Common myeloid progenitor, CD34-positive (primary cell): ENCODE data around the gene PAMR1.
"Not testable (repeated sequence)": the region's sequence is repeated elsewhere in the genome, so short reads cannot be mapped to it uniquely, and the experiment has no call there.

ENCODE experiments used
- CTCF ChIA-PET: fragments of 350-600 bp; sonication (Branson Sonifier 250); formaldehyde crosslinking; loops from one replicate; lab custom pipeline; 2021; ENCODE audit warnings: antibody characterized with exemption; lab: Charles Lee
- POLR2A ChIA-PET: fragments of 350-600 bp; sonication (Branson Sonifier 250); formaldehyde crosslinking; loops from one replicate; lab custom pipeline; 2021; ENCODE audit warnings: antibody characterized with exemption; lab: Charles Lee
- DNase-seq, 3 donors: peaks; one replicate each; pipeline versions ENCODE4 v3.0.0 to v3.0.0-alpha.2; 2013
- H3K27ac ChIP-seq, 2 experiments: 1 replicate in 1 of 2; 2 replicates in 1 of 2; pipeline ENCODE4 v1.7.0; 2013; ENCODE audit warnings: inconsistent platforms in 2 of 2, low read length in 2 of 2, mild to moderate bottlenecking in 2 of 2, low read depth in 1 of 2, moderate library complexity in 1 of 2; ENCODE audit not compliant: severe bottlenecking in 2 of 2, insufficient read depth in 1 of 2, poor library complexity in 1 of 2
- H3K27me3 ChIP-seq, 5 experiments: replicated peaks in 2 of 5; 1 replicate in 3 of 5; 2 replicates in 2 of 5; pipeline versions ENCODE4 v1.6.1 to v1.7.0; 2013; ENCODE audit warnings: low read length in 4 of 5, mild to moderate bottlenecking in 2 of 5, moderate library complexity in 2 of 5, inconsistent platforms in 1 of 5; ENCODE audit not compliant: insufficient read depth in 5 of 5, control insufficient read depth in 4 of 5
- H3K36me3 ChIP-seq, 4 experiments: 1 replicate in 2 of 4; 2 replicates in 2 of 4; pipeline versions ENCODE4 v1.6.1 to v1.7.0; 2013; ENCODE audit warnings: low read length in 3 of 4, control low read depth in 1 of 4, mild to moderate bottlenecking in 1 of 4; ENCODE audit not compliant: control insufficient read depth in 4 of 4, insufficient read depth in 4 of 4
- H3K4me1 ChIP-seq, 4 experiments: 1 replicate in 3 of 4; 2 replicates in 1 of 4; pipeline versions ENCODE4 v1.6.1 to v1.7.1; 2013; ENCODE audit warnings: low read length in 3 of 4, mild to moderate bottlenecking in 3 of 4, control low read depth in 1 of 4, inconsistent platforms in 1 of 4, moderate library complexity in 1 of 4; ENCODE audit not compliant: control insufficient read depth in 4 of 4, insufficient read depth in 4 of 4; ENCODE audit errors: control extremely low read depth in 1 of 4
- H3K4me3 ChIP-seq, 7 experiments: 1 replicate in 4 of 7; 2 replicates in 3 of 7; pipeline versions ENCODE4 v1.5.1 to v1.7.0; 2013; ENCODE audit warnings: mild to moderate bottlenecking in 7 of 7, low read length in 6 of 7, moderate library complexity in 6 of 7, inconsistent platforms in 2 of 7, low read depth in 2 of 7, control low read depth in 1 of 7; ENCODE audit not compliant: insufficient read depth in 4 of 7, control insufficient read depth in 1 of 7; ENCODE audit errors: extremely low read depth in 1 of 7
- H3K9me3 ChIP-seq, 5 experiments: 1 replicate in 4 of 5; 2 replicates in 1 of 5; pipeline versions ENCODE4 v1.6.1 to v1.7.1; 2013; ENCODE audit warnings: low read length in 4 of 5, mild to moderate bottlenecking in 2 of 5, inconsistent platforms in 1 of 5, low read depth in 1 of 5, moderate library complexity in 1 of 5; ENCODE audit not compliant: control insufficient read depth in 4 of 5, insufficient read depth in 2 of 5; ENCODE audit errors: control extremely low read depth in 1 of 5
- WGBS: methylation state at CpG from one replicate; pipeline ENCODE4 v1.1.5; 2013; ENCODE audit not compliant: insufficient coverage; 5-methylcytosine and 5-hydroxymethylcytosine counted together

The PAMR1 gene

DNA sequence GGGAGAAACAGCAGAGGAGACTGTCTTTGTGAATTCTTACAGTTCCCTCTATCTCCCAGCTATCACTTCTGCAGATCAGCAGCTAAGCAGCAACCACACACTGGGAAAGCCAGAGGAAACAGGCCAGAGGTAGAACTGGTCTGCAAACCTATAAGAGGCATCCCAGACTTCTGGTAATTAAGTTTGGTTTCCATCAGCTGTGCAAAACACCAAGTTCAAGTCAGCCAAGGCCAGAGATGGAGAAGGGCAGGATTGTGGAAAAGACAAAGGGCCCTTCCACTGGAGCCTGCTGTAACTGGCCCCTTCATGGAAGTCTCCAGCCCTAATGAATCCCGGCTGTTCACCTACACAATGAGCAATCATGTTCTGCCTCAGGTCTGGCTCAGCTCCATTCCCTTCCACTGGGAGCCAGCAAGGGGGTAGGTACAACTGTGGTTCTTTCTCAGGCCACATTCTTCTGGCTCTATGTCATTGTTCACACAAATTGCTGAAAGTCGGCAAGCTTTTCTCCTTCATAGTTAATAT lies 4.6 kb upstream of the PAMR1 start:
- Histone ChIP-seq H3K36me3 (no peaks in the 10 kb centered on the region), H3K27ac (no peak overlapping the region), H3K9me3 (peaks cover 0 to 6% (median 0%) of the 10 kb centered on the region in 5 experiments), H3K4me3 (no peak overlapping the region), H3K4me1 (peaks cover 0 to 11% (median 2%) of the 10 kb centered on the region in 4 experiments), H3K27me3 (peaks cover 3 to 34% (median 27%) of the 10 kb centered on the region in 5 experiments)
- WGBS, result 70% methylated on average over 1 of the region's 2 CpGs
- ChIA-PET CTCF (no interaction called here), POLR2A (no interaction called here)
- no peak for DNase-seq

DNA sequence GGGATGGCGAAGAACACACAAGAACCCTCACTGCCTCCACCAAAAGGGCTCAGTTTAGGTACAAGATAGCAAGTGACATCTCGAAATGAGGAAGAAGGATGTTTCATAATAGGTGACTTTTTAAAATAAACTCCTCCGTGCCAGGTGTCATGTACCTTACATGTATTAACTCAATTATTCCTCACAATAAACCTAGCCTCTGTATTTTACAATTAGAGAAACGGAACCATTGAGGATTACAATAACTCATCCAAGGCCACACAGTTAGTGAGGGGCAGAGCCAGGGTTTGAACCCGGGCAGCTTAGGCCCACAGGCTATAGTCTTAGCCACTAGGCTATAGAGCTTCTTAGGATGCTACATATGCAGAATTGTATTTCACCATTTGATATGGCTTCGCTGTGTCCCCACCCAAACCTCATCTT lies 965 bp upstream of the PAMR1 start:
- H3K4me3 ChIP-seq, result no peak overlapping the region
- peaks cover 17 to 65% (median 40%) of the 10 kb centered on the region in 5 experiments for H3K27me3 ChIP-seq
- H3K9me3 ChIP-seq, result peaks cover 0 to 6% (median 0%) of the 10 kb centered on the region in 5 experiments
- WGBS, result 33% methylated on average over 3 of the region's 6 CpGs
- ChIA-PET CTCF (no interaction called here), POLR2A (no interaction called here)
- peaks cover 0 to 11% (median 2%) of the 10 kb centered on the region in 4 experiments for H3K4me1 ChIP-seq
- H3K36me3 ChIP-seq, result no peaks in the 10 kb centered on the region
- no peak overlapping the region for H3K27ac ChIP-seq
- peak in 2 of 3 donors; percentile 9 to 22 for DNase-seq

DNA sequence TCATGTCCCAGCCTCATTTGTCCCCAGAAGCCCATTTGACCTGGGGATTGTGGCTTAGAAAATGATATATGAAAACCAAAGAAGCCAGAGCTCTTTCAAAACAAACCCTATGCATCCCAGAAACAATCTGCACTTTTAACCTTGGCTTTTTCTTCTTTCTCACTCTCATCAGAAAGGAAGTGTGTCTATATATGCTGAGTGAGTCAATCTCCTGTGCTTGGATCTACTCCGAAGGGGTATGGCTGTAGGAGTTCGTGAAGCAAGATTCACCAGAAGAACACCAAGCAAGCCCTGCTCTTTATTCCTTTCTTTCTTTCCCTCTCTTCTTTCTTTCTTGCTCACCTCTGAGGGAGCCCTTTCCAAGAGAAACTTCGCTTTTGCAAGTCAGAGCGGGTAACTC lies 636 bp downstream of the PAMR1 start:
- ChIA-PET CTCF (interaction anchor here (0.7 kb wide), 1 partner anchor 26 kb away, joined by 3 read pairs; no protein-coding TSS in a partner anchor), POLR2A (no interaction called here)
- Histone ChIP-seq H3K4me1 (peaks cover 0 to 11% (median 2%) of the 10 kb centered on the region in 4 experiments), H3K4me3 (no peak overlapping the region), H3K36me3 (no peaks in the 10 kb centered on the region), H3K27me3 (peaks cover 17 to 74% (median 34%) of the 10 kb centered on the region in 5 experiments), H3K27ac (no peak overlapping the region), H3K9me3 (peaks cover 0 to 6% (median 0%) of the 10 kb centered on the region in 5 experiments)
- DNase-seq, result no peak
- 40% methylated on average over 1 of the region's 4 CpGs for WGBS

DNA sequence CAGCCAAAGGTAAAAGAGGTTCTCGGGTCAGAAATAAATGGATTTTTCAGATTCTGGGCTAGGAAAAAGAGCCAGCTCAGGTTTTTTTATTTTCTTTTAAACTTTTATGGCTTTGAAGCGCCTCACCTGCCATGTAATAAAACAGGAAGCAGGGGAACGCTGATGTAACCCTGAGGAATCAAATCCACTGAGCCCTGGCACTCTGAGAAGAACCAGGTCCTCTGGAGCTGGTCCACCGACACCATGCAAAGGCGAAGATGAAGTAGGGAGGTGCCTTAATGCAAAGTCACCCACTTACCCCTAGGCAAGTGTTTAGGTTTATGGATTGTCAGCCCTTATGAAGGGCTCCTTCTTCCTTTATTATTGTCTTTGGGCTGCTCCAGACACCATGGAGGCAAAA lies 1.6 kb downstream of the PAMR1 start:
- Histone ChIP-seq H3K27me3 (peaks cover 21 to 82% (median 34%) of the 10 kb centered on the region in 5 experiments), H3K4me3 (no peak overlapping the region), H3K27ac (no peak overlapping the region), H3K9me3 (peaks cover 0 to 6% (median 0%) of the 10 kb centered on the region in 5 experiments), H3K36me3 (no peaks in the 10 kb centered on the region), H3K4me1 (peaks cover 0 to 11% (median 2%) of the 10 kb centered on the region in 4 experiments)
- 65% methylated on average over 3 of the region's 5 CpGs for WGBS
- DNase-seq, result no peak
- POLR2A ChIA-PET, result no interaction called here
- CTCF ChIA-PET, result no interaction called here

- POLR2A ChIA-PET, result no interaction called here
- Histone ChIP-seq H3K27me3 (peaks cover 21 to 82% (median 34%) of the 10 kb centered on the region in 5 experiments), H3K27ac (no peak overlapping the region), H3K4me3 (no peak overlapping the region), H3K4me1 (peaks cover 0 to 11% (median 2%) of the 10 kb centered on the region in 4 experiments), H3K9me3 (peaks cover 0 to 6% (median 0%) of the 10 kb centered on the region in 5 experiments), H3K36me3 (no peaks in the 10 kb centered on the region)
- DNase-seq, result no peak
- CTCF ChIA-PET, result interaction anchor here (1.1 kb wide), 1 partner anchor 40 kb away, joined by 3 read pairs; no protein-coding TSS in a partner anchor
- WGBS, result 57% methylated on average over 6 of the region's 7 CpGs
Measured at GRCh38 chr11:35523331-35523768, 2.1 kb downstream of the PAMR1 start.

DNA sequence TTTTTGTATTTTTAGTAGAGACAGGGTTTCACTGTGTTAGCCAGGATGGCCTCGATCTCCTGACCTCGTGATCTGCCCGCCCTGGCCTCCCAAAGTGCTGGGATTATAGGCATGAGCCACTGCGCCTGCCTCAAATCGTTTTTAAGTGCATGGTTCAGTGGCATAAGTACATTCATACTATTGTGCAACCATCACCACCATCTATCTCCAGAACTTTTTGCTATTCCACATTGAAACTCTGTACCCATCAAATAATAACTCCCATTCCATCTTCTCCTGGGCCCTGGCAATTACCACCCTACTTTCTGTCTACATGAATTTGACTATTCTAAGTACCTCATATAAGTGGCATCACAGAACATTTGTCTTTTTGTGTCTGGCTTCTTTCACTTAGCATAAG lies 3.3 kb downstream of the PAMR1 start:
- POLR2A ChIA-PET, H3K27ac ChIP-seq, CTCF ChIA-PET, H3K9me3 ChIP-seq, DNase-seq, H3K4me3 ChIP-seq, H3K36me3 ChIP-seq: not testable (repeated sequence)
- Histone ChIP-seq H3K27me3 (peaks cover 19 to 80% (median 34%) of the 10 kb centered on the region in 5 experiments), H3K4me1 (peaks cover 0 to 11% (median 2%) of the 10 kb centered on the region in 4 experiments)
- 100% methylated on average over 5 of the region's 5 CpGs for WGBS

- no peak for DNase-seq
- Histone ChIP-seq H3K36me3 (no peaks in the 10 kb centered on the region), H3K4me3 (no peak overlapping the region), H3K27ac (no peak overlapping the region), H3K27me3 (peaks cover 19 to 74% (median 27%) of the 10 kb centered on the region in 5 experiments), H3K9me3 (peaks cover 0 to 2% (median 0%) of the 10 kb centered on the region in 5 experiments), H3K4me1 (peaks cover 0 to 2% (median 0%) of the 10 kb centered on the region in 4 experiments)
- ChIA-PET POLR2A (no interaction called here), CTCF (no interaction called here)
- 83% methylated on average over 1 of the region's 1 CpG for WGBS
Measured at GRCh38 chr11:35520376-35520775, 5.0 kb downstream of the PAMR1 start.
